GM12892 (cell line): Measurements from ENCODE around the gene ZNF845. TPM values are rescaled to one million over a fixed set of nuclear protein-coding genes. Genes with fewer than 3 reads are reported as not detected.
"Not testable (repeated sequence)": the region's sequence is repeated elsewhere in the genome, so short reads cannot be mapped to it uniquely, and the experiment has no call there.

Experiments used
- DNase-seq: peaks from one replicate; pipeline ENCODE4 v3.0.0; 2011; ENCODE audit not compliant: insufficient read length
- FAIRE-seq: peaks from 2 replicates; lab custom pipeline; 2011; peaks lifted over from hg19 to GRCh38; lab: Jason Lieb, UNC
- POLR2A ChIP-seq: IDR thresholded peaks from 2 replicates; pipeline ENCODE4 v1.6.1; 2011; ENCODE audit warnings: low read depth, low read length, control low read depth
- POLR2AphosphoS5 ChIP-seq: IDR thresholded peaks from 2 replicates; pipeline ENCODE4 v1.6.1; 2011; ENCODE audit warnings: low read depth, low read length, control low read depth
- TAF1 ChIP-seq: IDR thresholded peaks from 2 replicates; pipeline ENCODE4 v1.6.1; 2011; ENCODE audit warnings: low read depth, mild to moderate bottlenecking, control low read depth, low read length, borderline replicate concordance
- polyA plus RNA-seq: library from polyadenylated mRNA; unstranded; fragments of >200 nt; gene quantifications from one replicate; pipeline ENCODE4 v1.2.1, GENCODE V29; 2012; ENCODE audit warnings: missing spikeins, inconsistent platforms; ENCODE audit not compliant: missing spikeins

The ZNF845 gene
- polyA plus RNA-seq = 3.5 TPM

DNA sequence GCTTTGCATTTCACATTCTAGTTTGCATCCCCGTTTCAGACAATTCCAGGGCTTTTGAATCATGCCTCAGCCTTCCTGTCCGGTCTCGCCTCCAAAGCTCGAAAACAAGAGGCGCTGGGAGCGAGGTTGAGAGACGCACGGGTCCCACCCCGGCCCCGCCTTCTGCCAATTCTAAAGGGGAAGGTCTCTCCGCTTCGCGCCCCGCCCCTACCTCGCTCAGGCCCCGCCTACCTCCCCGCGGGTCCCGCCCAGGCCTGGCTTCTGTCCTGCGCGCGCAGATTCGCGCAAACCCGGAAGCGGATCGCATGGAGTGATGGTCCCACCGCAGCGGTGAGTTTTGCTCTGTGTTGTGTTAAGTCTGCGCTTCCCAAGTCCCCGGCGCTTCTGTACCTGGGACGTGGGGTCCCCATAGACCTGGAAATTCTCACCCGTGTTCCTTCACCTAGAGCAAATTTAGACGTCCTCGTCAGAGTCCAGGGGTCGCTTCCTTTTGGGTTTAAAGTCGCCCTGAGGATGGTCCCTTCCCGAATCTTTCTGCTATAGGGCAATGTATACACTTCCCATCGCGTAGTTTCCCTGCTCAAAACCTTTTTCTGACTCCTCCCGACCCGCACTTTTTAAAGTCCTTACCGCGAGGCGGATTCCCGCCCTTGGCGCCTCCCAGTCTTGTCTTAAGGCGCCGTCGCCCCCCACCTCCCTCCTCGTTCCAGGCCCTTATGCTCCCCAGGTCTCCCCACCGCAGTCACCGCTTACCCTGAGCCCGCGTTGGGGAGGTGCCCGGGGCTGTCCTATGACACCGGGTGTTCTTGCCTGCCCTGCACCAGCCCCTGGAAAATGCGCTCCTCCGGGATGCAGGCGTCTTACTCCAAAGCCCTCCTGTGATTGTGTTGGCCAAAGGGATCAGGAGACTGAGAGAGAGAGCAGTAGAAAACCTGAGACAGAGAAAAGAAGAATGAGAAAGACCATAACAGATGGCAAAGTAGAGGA lies at the start of gene ZNF845:
TSS of gene ZNF845 (plus strand) at position 287 of the 987 bp plus-strand sequence. CDS start 7,559 bp downstream, outside the sequence.
- TF ChIP-seq TAF1 = peak; percentile 43; the same call in 1 of the 2 replicates
- TF ChIP-seq POLR2A = peak; percentile 78
- TF ChIP-seq POLR2AphosphoS5 = peak; percentile 77
- FAIRE-seq (peak; percentile 97), DNase-seq (peak; percentile 68)

DNA sequence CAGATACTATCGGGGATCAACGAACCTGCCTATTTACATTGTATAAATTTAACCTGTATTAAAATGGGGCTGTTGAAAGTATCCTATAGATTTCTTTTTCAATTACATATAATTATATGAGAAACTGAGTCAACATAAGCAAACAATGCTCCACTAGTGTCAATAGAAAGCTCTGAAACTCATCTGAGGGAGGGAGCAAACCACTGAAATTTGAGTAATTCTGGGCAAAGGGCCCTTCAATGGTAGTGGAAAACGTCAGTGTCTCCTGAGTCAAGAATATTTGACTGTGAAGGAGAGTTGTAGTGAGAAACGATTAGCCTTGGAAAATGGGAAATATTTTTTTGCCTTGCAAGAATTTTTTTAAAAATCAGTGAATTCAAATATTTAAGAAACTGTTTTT lies 48.5 kb upstream of the ZNF845 start:
- DNase-seq (no peak), FAIRE-seq (no peak)
- TF ChIP-seq TAF1 (no peak), POLR2AphosphoS5 (no peak), POLR2A (no peak)

GRCh38 chr19:53290758-53291549 lies 42.6 kb upstream of the ZNF845 start:
- FAIRE-seq (no peak), DNase-seq (no peak)
- TF ChIP-seq POLR2A (no peak), POLR2AphosphoS5 (no peak), TAF1 (no peak)

GRCh38 chr19:53294786-53295441 lies 38.6 kb upstream of the ZNF845 start:
- FAIRE-seq (no peak), DNase-seq (no peak)
- TF ChIP-seq POLR2A = no peak
- no peak for TF ChIP-seq POLR2AphosphoS5
- no peak for TF ChIP-seq TAF1

- not testable (repeated sequence) for FAIRE-seq
These were observed 32.2 kb upstream of the ZNF845 start for GRCh38 chr19:53301341-53301740.

GRCh38 chr19:53308339-53308811 lies 25.2 kb upstream of the ZNF845 start:
- no peak for DNase-seq
- no peak for FAIRE-seq

More at GRCh38 chr19:53301341-53301740, 32.2 kb upstream of the ZNF845 start:
- not testable (repeated sequence) for DNase-seq

DNA sequence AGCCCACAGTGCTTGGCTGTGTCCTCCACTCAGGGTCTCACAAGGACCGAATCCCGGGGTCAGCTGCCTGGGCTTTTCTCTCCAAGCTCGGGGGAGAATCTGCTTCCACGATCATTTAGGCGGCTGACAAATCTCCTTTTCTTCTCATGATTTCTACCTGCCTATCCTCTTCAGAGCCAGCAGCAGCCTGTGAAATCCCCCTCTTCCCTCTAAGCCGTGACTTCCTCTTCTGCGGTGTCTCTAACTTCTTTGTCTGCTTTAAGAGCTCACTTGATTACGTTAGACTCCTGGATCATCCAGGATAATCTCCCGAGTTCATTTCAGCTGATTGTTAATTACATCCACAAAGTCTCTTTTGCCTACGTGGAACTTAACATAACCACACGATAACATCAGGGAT lies 22.5 kb upstream of the ZNF845 start:
- DNase-seq (no peak), FAIRE-seq (no peak)
- TF ChIP-seq POLR2A (no peak), TAF1 (no peak), POLR2AphosphoS5 (no peak)

More at GRCh38 chr19:53308339-53308811, 25.2 kb upstream of the ZNF845 start:
- TF ChIP-seq TAF1 = no peak
- no peak for TF ChIP-seq POLR2A
- no peak for TF ChIP-seq POLR2AphosphoS5

GRCh38 chr19:53311897-53312296 lies 21.7 kb upstream of the ZNF845 start:
- no peak for DNase-seq
- FAIRE-seq = no peak
- TF ChIP-seq TAF1 = no peak
- TF ChIP-seq POLR2A = no peak
- no peak for TF ChIP-seq POLR2AphosphoS5

DNA sequence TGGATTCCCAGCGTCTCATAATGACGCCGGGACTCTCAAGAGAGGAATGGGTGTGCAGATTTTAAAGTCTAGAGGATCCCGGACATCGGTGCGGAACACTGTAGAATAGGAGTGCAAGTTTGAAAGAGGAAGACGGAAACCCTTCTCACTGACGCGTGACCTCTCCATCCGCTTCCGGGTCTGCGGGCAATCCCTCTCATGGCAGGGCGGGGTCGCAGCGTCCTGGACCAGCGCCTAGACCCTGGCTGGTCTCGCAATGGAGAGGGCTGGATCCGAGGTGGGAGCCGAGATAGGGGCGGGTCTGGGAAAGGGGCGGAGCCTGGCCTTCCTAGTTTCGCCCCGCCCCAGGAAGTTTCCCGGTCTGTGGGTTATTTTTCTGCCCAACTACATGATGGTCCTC lies 4.6 kb upstream of the ZNF845 start:
- FAIRE-seq (no peak), DNase-seq (no peak)
- TF ChIP-seq POLR2A (no peak), TAF1 (no peak), POLR2AphosphoS5 (no peak)

DNA sequence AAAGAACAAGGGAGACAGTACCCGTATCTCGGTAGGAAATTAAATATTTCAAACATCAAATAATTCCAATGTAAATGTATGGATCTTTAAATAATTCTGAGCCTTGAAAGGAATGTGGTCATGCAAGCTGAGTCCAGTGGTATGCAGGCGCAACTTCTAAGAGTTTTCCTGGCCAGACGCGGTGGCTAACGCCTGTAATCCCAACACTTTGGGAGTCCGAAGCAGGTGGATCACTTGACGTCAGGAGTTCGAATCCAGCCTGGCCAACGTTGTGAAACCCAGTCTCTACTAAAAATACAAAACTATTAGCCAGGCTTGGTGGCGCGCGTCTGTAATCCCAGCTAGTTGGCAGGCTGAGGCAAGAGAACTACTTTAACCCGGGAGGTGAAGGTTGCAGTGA lies 1.1 kb upstream of the ZNF845 start:
- DNase-seq (no peak), FAIRE-seq (no peak)
- TF ChIP-seq POLR2AphosphoS5 (no peak), TAF1 (no peak), POLR2A (no peak)

DNA sequence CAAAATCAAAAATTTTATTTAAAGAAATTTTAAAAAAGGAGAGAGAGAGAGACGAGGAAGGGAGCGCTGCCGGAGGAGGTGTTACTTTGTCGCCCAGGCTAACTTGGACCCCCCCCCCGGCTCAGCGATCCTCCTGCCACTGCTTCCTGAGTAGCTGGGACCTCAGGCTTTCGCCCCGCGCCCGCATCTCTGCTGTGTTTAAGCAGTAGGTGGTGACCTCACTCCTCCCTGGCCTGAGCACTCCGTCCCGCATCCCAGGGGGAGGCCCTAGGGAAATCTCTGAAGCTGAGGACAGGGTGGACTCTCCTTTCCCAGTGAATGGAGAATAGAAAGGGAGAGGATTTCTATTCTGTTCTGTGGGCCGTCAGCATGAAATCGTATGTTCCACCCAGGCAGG lies 485 bp upstream of the ZNF845 start:
- TF ChIP-seq TAF1 (no peak), POLR2A (no peak), POLR2AphosphoS5 (no peak)
- no peak for DNase-seq
- FAIRE-seq = no peak

- not testable (repeated sequence) for FAIRE-seq, DNase-seq
These were observed 10.9 kb downstream of the ZNF845 start for GRCh38 chr19:53344403-53344802.
